BJ (cell line): ENCODE measurements around the gene GPRC5B. TPM values are rescaled to one million over a fixed set of nuclear protein-coding genes. Genes with fewer than 3 reads are reported as not detected.

ENCODE experiments used
- CTCF ChIA-PET: fragments of 350-600 bp; formaldehyde crosslinking; extraction: SDS; loops from one replicate; lab custom pipeline; 2021; ENCODE audit warnings: antibody characterized with exemption, inconsistent platforms; lab: Yijun Ruan, JAX
- POLR2A ChIA-PET: fragments of 300-600 bp; sonication (Branson Sonifier 250); formaldehyde crosslinking; extraction: SDS; loops from one replicate; lab custom pipeline; 2021; ENCODE audit warnings: antibody characterized with exemption; lab: Charles Lee
- DNase-seq: peaks from one replicate; pipeline ENCODE4 v3.0.0-alpha.2; 2011; ENCODE audit warnings: low read depth
- H3K27me3 ChIP-seq: 2 replicates; pipeline ENCODE4 v1.6.0; 2011; ENCODE audit warnings: low read length; ENCODE audit not compliant: control insufficient read depth, insufficient read depth
- H3K36me3 ChIP-seq: 2 replicates; pipeline ENCODE4 v1.5.1; 2011; ENCODE audit warnings: low read length; ENCODE audit not compliant: control insufficient read depth, insufficient read depth
- H3K4me3 ChIP-seq: 2 replicates; pipeline ENCODE4 v1.5.1; 2011; ENCODE audit warnings: low read depth, mild to moderate bottlenecking, control low read depth, low read length
- polyA plus RNA-seq: library from polyadenylated mRNA; depleted of rRNA; stranded (reverse); fragments of >200 nt; gene quantifications from 2 replicates; pipeline ENCODE4 v1.2.3, GENCODE V29; 2011
- TF ChIP-seq, protein P1 (sequence below): IDR thresholded peaks from 2 replicates; pipeline ENCODE4 v1.5.1; 2011; ENCODE audit warnings: low read depth, mild to moderate bottlenecking, control low read depth, inconsistent platforms, low read length, moderate library complexity; ENCODE audit not compliant: insufficient read depth

The GPRC5B gene
- polyA plus RNA-seq, 1 experiment = 0.33 TPM

- CTCF ChIA-PET = interaction anchor here (0.6 kb wide), 1 partner anchor 274 kb away, joined by 4 read pairs; no protein-coding TSS in a partner anchor
- Histone ChIP-seq H3K36me3 (no peaks in the 10 kb centered on the region), H3K4me3 (no peak overlapping the region), H3K27me3 (no peaks in the 10 kb centered on the region; the same call in 1 of the 2 replicates)
- POLR2A ChIA-PET = no interaction called here
- TF ChIP-seq, protein P1, sequence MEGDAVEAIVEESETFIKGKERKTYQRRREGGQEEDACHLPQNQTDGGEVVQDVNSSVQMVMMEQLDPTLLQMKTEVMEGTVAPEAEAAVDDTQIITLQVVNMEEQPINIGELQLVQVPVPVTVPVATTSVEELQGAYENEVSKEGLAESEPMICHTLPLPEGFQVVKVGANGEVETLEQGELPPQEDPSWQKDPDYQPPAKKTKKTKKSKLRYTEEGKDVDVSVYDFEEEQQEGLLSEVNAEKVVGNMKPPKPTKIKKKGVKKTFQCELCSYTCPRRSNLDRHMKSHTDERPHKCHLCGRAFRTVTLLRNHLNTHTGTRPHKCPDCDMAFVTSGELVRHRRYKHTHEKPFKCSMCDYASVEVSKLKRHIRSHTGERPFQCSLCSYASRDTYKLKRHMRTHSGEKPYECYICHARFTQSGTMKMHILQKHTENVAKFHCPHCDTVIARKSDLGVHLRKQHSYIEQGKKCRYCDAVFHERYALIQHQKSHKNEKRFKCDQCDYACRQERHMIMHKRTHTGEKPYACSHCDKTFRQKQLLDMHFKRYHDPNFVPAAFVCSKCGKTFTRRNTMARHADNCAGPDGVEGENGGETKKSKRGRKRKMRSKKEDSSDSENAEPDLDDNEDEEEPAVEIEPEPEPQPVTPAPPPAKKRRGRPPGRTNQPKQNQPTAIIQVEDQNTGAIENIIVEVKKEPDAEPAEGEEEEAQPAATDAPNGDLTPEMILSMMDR = no peak
- DNase-seq = no peak
Measured at GRCh38 chr16:19874851-19875546, 9.6 kb downstream of the GPRC5B start.

DNA sequence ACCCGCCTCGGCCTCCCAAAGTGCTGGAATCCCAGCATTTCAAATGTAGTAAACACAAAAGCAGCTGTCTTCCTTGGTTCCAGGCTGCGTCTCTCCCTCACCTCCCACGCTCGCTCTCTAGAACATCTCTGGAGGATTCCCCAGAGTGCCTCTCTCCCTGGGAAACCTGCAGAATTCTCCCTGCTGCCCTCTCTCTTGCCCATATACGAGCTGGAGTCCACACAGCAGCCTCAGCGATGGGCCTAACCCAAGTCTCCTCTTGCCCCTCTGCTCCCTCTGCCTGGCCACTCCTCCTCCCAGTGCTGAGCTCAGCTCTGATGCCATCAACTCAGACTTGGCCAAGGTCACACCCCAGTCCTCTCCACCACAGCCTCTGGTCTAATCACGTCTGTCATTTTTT is 10.6 kb downstream of the GPRC5B start:
- no peak overlapping the region for H3K4me3 ChIP-seq
- no peaks in the 10 kb centered on the region for H3K36me3 ChIP-seq
- H3K27me3 ChIP-seq = no peaks in the 10 kb centered on the region; the same call in 1 of the 2 replicates
- CTCF ChIA-PET = interaction anchor here (0.6 to 1.6 kb wide), 2 partner anchors 33 to 273 kb away, joined by 4 read pairs; no protein-coding TSS in a partner anchor
- TF ChIP-seq, protein P1 = no peak
- POLR2A ChIA-PET = no interaction called here
- no peak for DNase-seq

GRCh38 chr16:19872935-19873334 is 11.7 kb downstream of the GPRC5B start:
- POLR2A ChIA-PET = no interaction called here
- TF ChIP-seq, protein P1 = no peak
- no peak for DNase-seq
- no peak overlapping the region for H3K4me3 ChIP-seq
- peaks cover 2% of the 10 kb centered on the region; the same call in 1 of the 2 replicates for H3K27me3 ChIP-seq
- H3K36me3 ChIP-seq = no peaks in the 10 kb centered on the region
- CTCF ChIA-PET = interaction anchor here (1.6 kb wide), 1 partner anchor 34 kb away, joined by 4 read pairs; no protein-coding TSS in a partner anchor

DNA sequence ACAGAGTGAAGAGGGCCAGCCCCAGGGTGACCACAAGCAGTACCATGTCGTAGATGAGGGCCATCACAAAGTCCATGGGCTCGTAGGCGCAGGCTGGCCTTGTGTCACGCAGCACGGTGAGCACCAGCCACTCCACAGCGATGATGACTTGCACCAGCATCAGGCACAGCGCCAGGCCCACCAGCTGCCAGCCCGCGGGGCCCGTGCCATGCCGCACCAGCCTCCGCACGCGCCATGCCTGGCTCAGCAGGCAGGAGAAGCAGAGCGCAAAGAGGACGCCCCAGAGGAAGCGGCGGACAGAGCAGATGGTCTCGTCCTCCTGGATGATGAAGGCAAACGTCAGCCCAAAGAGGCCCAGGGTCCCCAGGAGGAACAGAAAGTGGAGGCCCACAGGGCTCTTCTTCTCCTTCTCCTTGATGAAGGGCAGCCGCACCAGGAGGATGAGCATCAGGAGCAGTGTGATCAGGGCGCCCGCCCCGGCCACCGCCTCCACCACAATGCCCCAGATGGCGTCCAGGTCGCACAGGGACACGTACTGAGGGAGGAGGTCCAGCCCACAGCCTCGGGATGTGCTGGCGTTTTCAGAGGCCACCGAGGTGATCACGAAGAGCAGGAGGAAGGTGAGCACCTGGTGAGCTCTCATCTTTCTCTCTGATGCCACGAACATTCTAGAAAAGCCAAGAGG is 12.3 kb downstream of the GPRC5B start:
- Histone ChIP-seq H3K36me3 (no peaks in the 10 kb centered on the region), H3K4me3 (no peak overlapping the region), H3K27me3 (peaks cover 2% of the 10 kb centered on the region; the same call in 1 of the 2 replicates)
- TF ChIP-seq, protein P1 = no peak
- POLR2A ChIA-PET = no interaction called here
- DNase-seq = no peak
- CTCF ChIA-PET = interaction anchor here (0.6 kb wide), 1 partner anchor 1026 kb away, joined by 5 read pairs; no protein-coding TSS in a partner anchor

- Histone ChIP-seq H3K4me3 (no peak overlapping the region), H3K27me3 (peaks cover 2% of the 10 kb centered on the region; the same call in 1 of the 2 replicates), H3K36me3 (no peaks in the 10 kb centered on the region)
- TF ChIP-seq, protein P1 = no peak
- CTCF ChIA-PET = interaction anchor here (0.6 kb wide), 1 partner anchor 1025 kb away, joined by 5 read pairs; no protein-coding TSS in a partner anchor
- DNase-seq = no peak
- POLR2A ChIA-PET = no interaction called here
Measured at GRCh38 chr16:19871721-19872120, 12.9 kb downstream of the GPRC5B start.
